Measurements from ENCODE around the gene MAN1A1.

- no peak for TF ChIP-seq CTCF (IDR thresholded peaks at IDR 0.05)
- no peak for TF ChIP-seq POLR2A (IDR thresholded peaks at IDR 0.05)
These were observed 76.0 kb downstream of the MAN1A1 start for GRCh38 chr6:119273272-119274196.

Measured in esophagus squamous epithelium (tissue), 4 donors.